ENCODE results near the gene ABCB1. TPM values are rescaled to one million over a fixed set of nuclear protein-coding genes. Genes with fewer than 3 reads are reported as not detected.
A peak's percentile ranks its signal among the peaks of the same experiment; 100 is the strongest.

Gene ABCB1
- total RNA-seq, 6 donors from 2014 or later = 2.2 to 14.1 (median 4.1) TPM

DNA sequence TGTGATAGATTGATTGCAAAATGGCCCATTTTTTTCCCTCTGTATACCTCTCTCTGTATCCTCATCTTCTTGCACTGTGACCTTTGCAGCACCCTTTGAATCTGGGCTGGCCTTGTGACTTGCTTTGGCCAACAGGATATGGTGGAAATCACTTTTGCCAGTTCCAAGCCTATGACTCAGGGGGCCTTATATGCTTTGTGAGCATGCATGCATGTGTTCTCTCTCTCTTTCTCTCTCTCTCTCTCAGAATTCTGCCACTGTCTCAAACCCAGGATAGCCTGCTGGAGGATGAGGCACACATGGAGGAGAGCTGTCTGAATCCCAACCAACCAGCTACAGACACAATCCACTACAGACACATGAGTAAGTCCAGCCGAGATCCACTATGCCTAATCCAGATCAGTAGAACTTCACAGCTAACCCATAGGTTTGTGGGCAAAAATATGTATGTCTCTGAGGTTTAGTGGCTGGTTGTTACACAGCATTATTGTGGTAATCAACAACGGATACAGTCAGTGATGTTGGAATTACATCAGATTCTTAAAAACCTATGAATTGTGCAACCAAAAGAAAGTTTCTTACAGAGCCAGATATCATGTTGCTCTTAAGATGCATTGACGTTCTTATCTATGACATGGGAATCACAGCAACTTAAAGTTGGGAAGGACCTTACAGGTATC, 83.4 kb downstream of the ABCB1 start:
- ATAC-seq (ENCODE audit: low FRiP score in 2 of 2) (peak in 1 of 2 donors; percentile 22), DNase-seq (no peak)
- TF ChIP-seq POLR2AphosphoS5 (IDR thresholded peaks at IDR 0.05) (no peak), EP300 (IDR thresholded peaks at IDR 0.05) (no peak), POLR2A (IDR thresholded peaks at IDR 0.05) (no peak)
- TF ChIP-seq, protein P1, sequence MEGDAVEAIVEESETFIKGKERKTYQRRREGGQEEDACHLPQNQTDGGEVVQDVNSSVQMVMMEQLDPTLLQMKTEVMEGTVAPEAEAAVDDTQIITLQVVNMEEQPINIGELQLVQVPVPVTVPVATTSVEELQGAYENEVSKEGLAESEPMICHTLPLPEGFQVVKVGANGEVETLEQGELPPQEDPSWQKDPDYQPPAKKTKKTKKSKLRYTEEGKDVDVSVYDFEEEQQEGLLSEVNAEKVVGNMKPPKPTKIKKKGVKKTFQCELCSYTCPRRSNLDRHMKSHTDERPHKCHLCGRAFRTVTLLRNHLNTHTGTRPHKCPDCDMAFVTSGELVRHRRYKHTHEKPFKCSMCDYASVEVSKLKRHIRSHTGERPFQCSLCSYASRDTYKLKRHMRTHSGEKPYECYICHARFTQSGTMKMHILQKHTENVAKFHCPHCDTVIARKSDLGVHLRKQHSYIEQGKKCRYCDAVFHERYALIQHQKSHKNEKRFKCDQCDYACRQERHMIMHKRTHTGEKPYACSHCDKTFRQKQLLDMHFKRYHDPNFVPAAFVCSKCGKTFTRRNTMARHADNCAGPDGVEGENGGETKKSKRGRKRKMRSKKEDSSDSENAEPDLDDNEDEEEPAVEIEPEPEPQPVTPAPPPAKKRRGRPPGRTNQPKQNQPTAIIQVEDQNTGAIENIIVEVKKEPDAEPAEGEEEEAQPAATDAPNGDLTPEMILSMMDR (IDR thresholded peaks at IDR 0.05) = no peak
- no peaks in the 10 kb centered on the region for H3K27me3 ChIP-seq
- 45 to 69% methylated on average over 3 of the region's 3 CpGs for WGBS, 2 donors
- H3K4me1 ChIP-seq = no peaks in the 10 kb centered on the region
- no peaks in the 10 kb centered on the region for H3K36me3 ChIP-seq
- no peaks in the 10 kb centered on the region for H3K9me3 ChIP-seq
- no peak overlapping the region for H3K27ac ChIP-seq
- H3K4me3 ChIP-seq = no peak overlapping the region

DNA sequence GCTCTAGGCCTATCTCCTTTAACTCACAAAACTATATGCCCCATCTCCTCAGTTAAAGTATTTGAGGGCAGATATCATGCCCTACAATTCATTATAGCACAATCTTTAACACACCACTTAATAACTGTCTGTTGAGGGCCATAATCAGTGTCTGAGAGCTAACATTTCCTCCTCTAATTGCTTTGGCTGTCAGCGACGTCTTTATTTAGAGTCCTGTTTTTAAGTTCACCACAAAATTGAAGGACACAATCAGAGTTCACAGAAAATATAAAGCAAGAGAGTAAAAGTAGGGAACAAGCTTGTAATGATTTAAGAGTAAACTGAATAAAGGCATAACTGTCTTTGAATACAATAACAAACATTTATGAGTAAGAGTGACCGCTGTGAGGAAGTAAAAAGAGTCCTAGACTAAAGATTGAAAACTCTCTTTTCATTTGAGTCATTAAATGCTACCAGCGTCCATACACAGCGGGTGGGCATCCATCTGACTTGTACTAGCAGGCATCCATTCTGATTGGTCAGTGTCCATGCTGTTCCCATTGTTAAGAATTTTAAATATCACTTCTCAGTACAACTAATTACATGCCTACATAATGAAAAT, 86.8 kb downstream of the ABCB1 start:
- Histone ChIP-seq H3K4me3 (no peak overlapping the region), H3K4me1 (no peaks in the 10 kb centered on the region), H3K36me3 (no peaks in the 10 kb centered on the region), H3K9me3 (no peaks in the 10 kb centered on the region), H3K27ac (no peak overlapping the region), H3K27me3 (no peaks in the 10 kb centered on the region)
- TF ChIP-seq EP300 (IDR thresholded peaks at IDR 0.05) = no peak
- no peak for TF ChIP-seq POLR2AphosphoS5 (IDR thresholded peaks at IDR 0.05)
- TF ChIP-seq, protein P1 (IDR thresholded peaks at IDR 0.05) = no peak
- TF ChIP-seq POLR2A (IDR thresholded peaks at IDR 0.05) = no peak
- no peak for DNase-seq
- no peak for ATAC-seq (ENCODE audit: low FRiP score in 2 of 2)
- WGBS, 2 donors = 84 to 86% methylated on average over 5 of the region's 5 CpGs

DNA sequence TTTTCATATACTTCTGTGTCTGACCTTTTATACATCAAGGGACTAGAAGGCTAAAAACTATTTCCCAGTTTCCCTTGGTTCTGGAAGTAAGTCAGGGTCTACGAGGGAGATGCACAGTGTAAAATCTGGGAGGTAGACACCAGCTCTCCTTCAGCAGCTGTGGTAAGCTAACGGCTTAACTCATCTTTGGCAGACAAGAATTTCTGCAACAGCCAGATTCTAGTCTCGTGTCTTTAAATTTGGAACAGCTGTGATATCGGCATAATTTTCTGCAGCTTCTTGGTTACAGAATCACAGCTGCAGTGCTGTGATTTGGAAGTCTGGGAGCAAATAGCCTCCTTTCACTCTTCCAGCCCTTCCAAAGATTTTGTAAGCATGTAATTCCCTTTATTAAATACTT, 87.8 kb downstream of the ABCB1 start:
- no peak for ATAC-seq (ENCODE audit: low FRiP score in 2 of 2)
- no peaks in the 10 kb centered on the region for H3K9me3 ChIP-seq
- no peaks in the 10 kb centered on the region for H3K4me1 ChIP-seq
- TF ChIP-seq POLR2AphosphoS5 (IDR thresholded peaks at IDR 0.05) = no peak
- TF ChIP-seq, protein P1 (IDR thresholded peaks at IDR 0.05) = no peak
- TF ChIP-seq EP300 (IDR thresholded peaks at IDR 0.05) = no peak
- TF ChIP-seq POLR2A (IDR thresholded peaks at IDR 0.05) = no peak
- H3K27ac ChIP-seq = no peak overlapping the region
- no peak for DNase-seq
- 83 to 89% methylated on average over 4 of the region's 4 CpGs for WGBS, 2 donors
- no peak overlapping the region for H3K4me3 ChIP-seq
- no peaks in the 10 kb centered on the region for H3K27me3 ChIP-seq
- H3K36me3 ChIP-seq = no peaks in the 10 kb centered on the region

DNA sequence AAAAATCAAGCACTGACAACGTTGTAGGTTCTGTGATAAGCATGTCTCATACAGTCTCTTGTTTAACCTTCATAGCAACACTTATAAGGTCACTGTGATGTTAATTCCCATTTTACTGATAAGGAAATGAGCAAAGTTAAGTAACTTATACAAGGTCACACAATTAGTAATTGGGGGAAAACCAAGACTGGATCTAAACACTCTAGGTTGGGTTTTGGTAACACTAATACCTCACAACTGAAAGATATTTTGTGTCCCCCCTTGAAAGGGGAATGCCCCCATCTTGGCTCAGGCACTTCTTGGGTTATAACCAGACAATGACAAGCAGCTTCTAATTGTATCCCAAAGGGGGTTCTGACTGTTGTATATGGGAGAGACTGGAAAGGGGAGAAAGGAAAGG, 89.2 kb downstream of the ABCB1 start:
- WGBS, 2 donors = 38 to 48% methylated on average over 1 of the region's 1 CpG
- DNase-seq (no peak), ATAC-seq (ENCODE audit: low FRiP score in 2 of 2) (no peak)
- H3K9me3 ChIP-seq = no peaks in the 10 kb centered on the region
- no peaks in the 10 kb centered on the region for H3K36me3 ChIP-seq
- no peak for TF ChIP-seq POLR2AphosphoS5 (IDR thresholded peaks at IDR 0.05)
- TF ChIP-seq, protein P1 (IDR thresholded peaks at IDR 0.05) = no peak
- no peak for TF ChIP-seq EP300 (IDR thresholded peaks at IDR 0.05)
- no peak for TF ChIP-seq POLR2A (IDR thresholded peaks at IDR 0.05)
- H3K4me3 ChIP-seq = no peak overlapping the region
- no peaks in the 10 kb centered on the region for H3K27me3 ChIP-seq
- H3K27ac ChIP-seq = no peak overlapping the region
- no peaks in the 10 kb centered on the region for H3K4me1 ChIP-seq
